ENCODE measurements around the gene COPS7A.

The COPS7A gene

DNA sequence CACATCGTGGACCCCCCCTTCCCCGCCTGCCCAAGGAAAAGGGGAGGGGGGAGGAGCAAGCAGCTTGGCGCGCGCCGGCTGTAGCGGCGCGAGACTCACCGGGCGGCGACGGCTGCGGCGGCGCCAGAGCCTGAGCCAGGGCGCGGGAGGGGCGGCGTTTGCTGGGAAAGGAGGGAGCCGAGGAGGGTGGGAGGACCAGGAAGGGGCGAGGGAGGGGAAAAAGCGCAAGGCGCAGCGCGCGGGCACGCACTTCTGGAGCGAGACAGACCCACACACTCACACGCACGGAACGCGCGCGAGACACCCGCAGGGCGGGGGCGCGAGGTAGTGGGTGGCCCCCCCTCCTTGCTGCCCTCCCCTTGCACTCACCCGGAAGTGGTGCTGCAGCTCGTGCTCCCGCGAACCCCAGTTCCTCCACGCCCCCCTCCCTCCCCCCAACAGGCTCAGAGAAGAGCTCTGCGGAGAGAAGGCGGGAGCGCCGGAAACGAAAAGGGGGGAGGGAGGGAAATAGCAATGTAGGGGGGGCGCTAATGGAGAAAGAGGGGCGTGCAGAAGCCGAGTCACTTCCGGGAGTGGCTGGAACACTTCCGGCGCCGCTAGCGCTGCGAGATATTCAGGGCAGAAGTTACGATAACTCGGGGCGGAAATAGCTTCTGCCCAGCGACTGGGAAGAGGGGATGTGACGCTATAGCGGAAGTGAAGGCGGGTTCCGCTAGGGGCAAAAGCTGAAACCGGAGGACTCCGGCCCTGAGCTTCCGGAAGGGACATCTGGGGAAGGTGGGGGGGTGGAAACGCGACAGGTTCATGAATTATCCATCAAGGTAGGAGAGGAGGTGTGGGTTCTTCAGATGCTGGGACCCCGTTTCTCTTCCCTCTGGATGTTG, 34.6 kb upstream of the COPS7A start, which contains the start of gene ZNF384 (continued):
- no peak for TF ChIP-seq ZNF16 (tag by site-specific recombination; IDR thresholded peaks at IDR 0.05; ENCODE audit: low read depth)
- no peak for TF ChIP-seq SALL2 (tag by site-specific recombination; IDR thresholded peaks at IDR 0.05; ENCODE audit: borderline replicate concordance)
- no peak for TF ChIP-seq ZNF202 (tag by site-specific recombination; IDR thresholded peaks at IDR 0.05; ENCODE audit: borderline replicate concordance)
- TF ChIP-seq, protein P1, sequence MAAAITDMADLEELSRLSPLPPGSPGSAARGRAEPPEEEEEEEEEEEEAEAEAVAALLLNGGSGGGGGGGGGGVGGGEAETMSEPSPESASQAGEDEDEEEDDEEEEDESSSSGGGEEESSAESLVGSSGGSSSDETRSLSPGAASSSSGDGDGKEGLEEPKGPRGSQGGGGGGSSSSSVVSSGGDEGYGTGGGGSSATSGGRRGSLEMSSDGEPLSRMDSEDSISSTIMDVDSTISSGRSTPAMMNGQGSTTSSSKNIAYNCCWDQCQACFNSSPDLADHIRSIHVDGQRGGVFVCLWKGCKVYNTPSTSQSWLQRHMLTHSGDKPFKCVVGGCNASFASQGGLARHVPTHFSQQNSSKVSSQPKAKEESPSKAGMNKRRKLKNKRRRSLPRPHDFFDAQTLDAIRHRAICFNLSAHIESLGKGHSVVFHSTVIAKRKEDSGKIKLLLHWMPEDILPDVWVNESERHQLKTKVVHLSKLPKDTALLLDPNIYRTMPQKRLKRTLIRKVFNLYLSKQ (tag by site-specific recombination; IDR thresholded peaks at IDR 0.05; ENCODE audit: borderline replicate concordance) = 0 out of 2 replicates have a peak, but pooled peaks have one; percentile 15
- no peak for TF ChIP-seq ZNF521 (tag by site-specific recombination; IDR thresholded peaks at IDR 0.05)
- TF ChIP-seq, protein P2, sequence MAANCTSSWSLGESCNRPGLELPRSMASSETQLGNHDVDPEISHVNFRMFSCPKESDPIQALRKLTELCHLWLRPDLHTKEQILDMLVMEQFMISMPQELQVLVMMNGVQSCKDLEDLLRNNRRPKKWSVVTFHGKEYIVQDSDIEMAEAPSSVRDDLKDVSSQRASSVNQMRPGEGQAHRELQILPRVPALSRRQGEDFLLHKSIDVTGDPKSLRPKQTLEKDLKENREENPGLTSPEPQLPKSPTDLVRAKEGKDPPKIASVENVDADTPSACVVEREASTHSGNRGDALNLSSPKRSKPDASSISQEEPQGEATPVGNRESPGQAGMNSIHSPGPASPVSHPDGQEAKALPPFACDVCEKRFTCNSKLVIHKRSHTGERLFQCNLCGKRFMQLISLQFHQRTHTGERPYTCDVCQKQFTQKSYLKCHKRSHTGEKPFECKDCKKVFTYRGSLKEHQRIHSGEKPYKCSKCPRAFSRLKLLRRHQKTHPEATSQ (tag by site-specific recombination; IDR thresholded peaks at IDR 0.05) = peak; percentile 62; the same call in 1 of the 2 replicates
- TF ChIP-seq ZSCAN30 (tag by site-specific recombination; IDR thresholded peaks at IDR 0.05) = no peak
- TF ChIP-seq KLF8 (tag by site-specific recombination; IDR thresholded peaks at IDR 0.05) = peak; percentile 96
- TF ChIP-seq TCF7L2 (IDR thresholded peaks at IDR 0.05; ENCODE audit: borderline replicate concordance, low read depth, low read length) = no peak
- TF ChIP-seq TRIM28 (IDR thresholded peaks at IDR 0.05; ENCODE audit: borderline replicate concordance, low read length) = no peak
- no peak for TF ChIP-seq ZSCAN16 (tag by site-specific recombination; IDR thresholded peaks at IDR 0.05)
- TF ChIP-seq SCRT2 (tag by site-specific recombination; IDR thresholded peaks at IDR 0.05) = peak; percentile 85
- TF ChIP-seq ZNF707 (tag by site-specific recombination; IDR thresholded peaks at IDR 0.05) = no peak
- TF ChIP-seq HOXC10 (CRISPR knock-in tag; IDR thresholded peaks at IDR 0.05) = no peak
- TF ChIP-seq, protein P3, sequence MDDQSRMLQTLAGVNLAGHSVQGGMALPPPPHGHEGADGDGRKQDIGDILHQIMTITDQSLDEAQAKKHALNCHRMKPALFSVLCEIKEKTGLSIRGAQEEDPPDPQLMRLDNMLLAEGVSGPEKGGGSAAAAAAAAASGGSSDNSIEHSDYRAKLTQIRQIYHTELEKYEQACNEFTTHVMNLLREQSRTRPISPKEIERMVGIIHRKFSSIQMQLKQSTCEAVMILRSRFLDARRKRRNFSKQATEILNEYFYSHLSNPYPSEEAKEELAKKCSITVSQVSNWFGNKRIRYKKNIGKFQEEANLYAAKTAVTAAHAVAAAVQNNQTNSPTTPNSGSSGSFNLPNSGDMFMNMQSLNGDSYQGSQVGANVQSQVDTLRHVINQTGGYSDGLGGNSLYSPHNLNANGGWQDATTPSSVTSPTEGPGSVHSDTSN (CRISPR knock-in tag; IDR thresholded peaks at IDR 0.05) = 0 out of 2 replicates have a peak, but pooled peaks have one; percentile 18
- TF ChIP-seq, protein P4, sequence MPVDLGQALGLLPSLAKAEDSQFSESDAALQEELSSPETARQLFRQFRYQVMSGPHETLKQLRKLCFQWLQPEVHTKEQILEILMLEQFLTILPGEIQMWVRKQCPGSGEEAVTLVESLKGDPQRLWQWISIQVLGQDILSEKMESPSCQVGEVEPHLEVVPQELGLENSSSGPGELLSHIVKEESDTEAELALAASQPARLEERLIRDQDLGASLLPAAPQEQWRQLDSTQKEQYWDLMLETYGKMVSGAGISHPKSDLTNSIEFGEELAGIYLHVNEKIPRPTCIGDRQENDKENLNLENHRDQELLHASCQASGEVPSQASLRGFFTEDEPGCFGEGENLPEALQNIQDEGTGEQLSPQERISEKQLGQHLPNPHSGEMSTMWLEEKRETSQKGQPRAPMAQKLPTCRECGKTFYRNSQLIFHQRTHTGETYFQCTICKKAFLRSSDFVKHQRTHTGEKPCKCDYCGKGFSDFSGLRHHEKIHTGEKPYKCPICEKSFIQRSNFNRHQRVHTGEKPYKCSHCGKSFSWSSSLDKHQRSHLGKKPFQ (tag by site-specific recombination; IDR thresholded peaks at IDR 0.05) = 0 out of 2 replicates have a peak, but pooled peaks have one; percentile 11
- TF ChIP-seq ZNF37A (tag by site-specific recombination; IDR thresholded peaks at IDR 0.05) = no peak
- TF ChIP-seq ZNF48 (tag by site-specific recombination; IDR thresholded peaks at IDR 0.05) = no peak
- no peak; the same call in 1 of the 2 replicates for TF ChIP-seq FEZF1 (tag by site-specific recombination; IDR thresholded peaks at IDR 0.05)
- TF ChIP-seq, protein P5, sequence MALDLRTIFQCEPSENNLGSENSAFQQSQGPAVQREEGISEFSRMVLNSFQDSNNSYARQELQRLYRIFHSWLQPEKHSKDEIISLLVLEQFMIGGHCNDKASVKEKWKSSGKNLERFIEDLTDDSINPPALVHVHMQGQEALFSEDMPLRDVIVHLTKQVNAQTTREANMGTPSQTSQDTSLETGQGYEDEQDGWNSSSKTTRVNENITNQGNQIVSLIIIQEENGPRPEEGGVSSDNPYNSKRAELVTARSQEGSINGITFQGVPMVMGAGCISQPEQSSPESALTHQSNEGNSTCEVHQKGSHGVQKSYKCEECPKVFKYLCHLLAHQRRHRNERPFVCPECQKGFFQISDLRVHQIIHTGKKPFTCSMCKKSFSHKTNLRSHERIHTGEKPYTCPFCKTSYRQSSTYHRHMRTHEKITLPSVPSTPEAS (tag by site-specific recombination; IDR thresholded peaks at IDR 0.05) = no peak; the same call in none of the 2 replicates
- no peak for TF ChIP-seq ZNF350 (tag by site-specific recombination; IDR thresholded peaks at IDR 0.05)
- TF ChIP-seq ZNF561 (tag by site-specific recombination; IDR thresholded peaks at IDR 0.05; ENCODE audit: borderline replicate concordance) = peak; percentile 63
- TF ChIP-seq ZNF610 (tag by site-specific recombination; IDR thresholded peaks at IDR 0.05; ENCODE audit: borderline replicate concordance) = peak; percentile 93
- TF ChIP-seq, protein P6, sequence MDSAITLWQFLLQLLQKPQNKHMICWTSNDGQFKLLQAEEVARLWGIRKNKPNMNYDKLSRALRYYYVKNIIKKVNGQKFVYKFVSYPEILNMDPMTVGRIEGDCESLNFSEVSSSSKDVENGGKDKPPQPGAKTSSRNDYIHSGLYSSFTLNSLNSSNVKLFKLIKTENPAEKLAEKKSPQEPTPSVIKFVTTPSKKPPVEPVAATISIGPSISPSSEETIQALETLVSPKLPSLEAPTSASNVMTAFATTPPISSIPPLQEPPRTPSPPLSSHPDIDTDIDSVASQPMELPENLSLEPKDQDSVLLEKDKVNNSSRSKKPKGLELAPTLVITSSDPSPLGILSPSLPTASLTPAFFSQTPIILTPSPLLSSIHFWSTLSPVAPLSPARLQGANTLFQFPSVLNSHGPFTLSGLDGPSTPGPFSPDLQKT (IDR thresholded peaks at IDR 0.05; ENCODE audit: borderline replicate concordance, low read depth, low read length) = peak; percentile 86
- TF ChIP-seq ZNF843 (tag by site-specific recombination; IDR thresholded peaks at IDR 0.05) = peak; percentile 75; the same call in 1 of the 2 replicates
- TF ChIP-seq ZBTB17 (tag by site-specific recombination; IDR thresholded peaks at IDR 0.05) = peak; percentile 87
- TF ChIP-seq ZNF239 (tag by site-specific recombination; IDR thresholded peaks at IDR 0.05) = peak; percentile 20; the same call in 1 of the 2 replicates
- TF ChIP-seq ZNF174 (tag by site-specific recombination; IDR thresholded peaks at IDR 0.05) = no peak
- TF ChIP-seq, protein P7, sequence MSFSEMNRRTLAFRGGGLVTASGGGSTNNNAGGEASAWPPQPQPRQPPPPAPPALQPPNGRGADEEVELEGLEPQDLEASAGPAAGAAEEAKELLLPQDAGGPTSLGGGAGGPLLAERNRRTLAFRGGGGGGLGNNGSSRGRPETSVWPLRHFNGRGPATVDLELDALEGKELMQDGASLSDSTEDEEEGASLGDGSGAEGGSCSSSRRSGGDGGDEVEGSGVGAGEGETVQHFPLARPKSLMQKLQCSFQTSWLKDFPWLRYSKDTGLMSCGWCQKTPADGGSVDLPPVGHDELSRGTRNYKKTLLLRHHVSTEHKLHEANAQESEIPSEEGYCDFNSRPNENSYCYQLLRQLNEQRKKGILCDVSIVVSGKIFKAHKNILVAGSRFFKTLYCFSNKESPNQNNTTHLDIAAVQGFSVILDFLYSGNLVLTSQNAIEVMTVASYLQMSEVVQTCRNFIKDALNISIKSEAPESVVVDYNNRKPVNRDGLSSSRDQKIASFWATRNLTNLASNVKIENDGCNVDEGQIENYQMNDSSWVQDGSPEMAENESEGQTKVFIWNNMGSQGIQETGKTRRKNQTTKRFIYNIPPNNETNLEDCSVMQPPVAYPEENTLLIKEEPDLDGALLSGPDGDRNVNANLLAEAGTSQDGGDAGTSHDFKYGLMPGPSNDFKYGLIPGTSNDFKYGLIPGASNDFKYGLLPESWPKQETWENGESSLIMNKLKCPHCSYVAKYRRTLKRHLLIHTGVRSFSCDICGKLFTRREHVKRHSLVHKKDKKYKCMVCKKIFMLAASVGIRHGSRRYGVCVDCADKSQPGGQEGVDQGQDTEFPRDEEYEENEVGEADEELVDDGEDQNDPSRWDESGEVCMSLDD (tag by site-specific recombination; IDR thresholded peaks at IDR 0.05) = peak; percentile 100
